Liver (tissue), 9 donors: ENCODE results near the gene OR4F15. TPM values are rescaled to one million over a fixed set of nuclear protein-coding genes. Genes with fewer than 3 reads are reported as not detected.

Source experiments
- DNase-seq: peaks from one replicate; pipeline ENCODE4 v3.0.0-alpha.2; 2017; ENCODE audit warnings: low spot score
- H3K27ac ChIP-seq, 2 donors: one replicate each; pipeline ENCODE4 v1.7.0; 2013; ENCODE audit warnings: inconsistent platforms in 2 of 2, low read length in 2 of 2, control low read depth in 1 of 2, low read depth in 1 of 2, mild to moderate bottlenecking in 1 of 2
- H3K27me3 ChIP-seq, 4 donors: one replicate each; pipeline versions ENCODE4 v1.6.1 to v1.7.0; 2013; ENCODE audit warnings: low read length in 3 of 4, inconsistent platforms in 1 of 4, mild to moderate bottlenecking in 1 of 4, moderate library complexity in 1 of 4; ENCODE audit not compliant: control insufficient read depth in 4 of 4, insufficient read depth in 4 of 4
- H3K36me3 ChIP-seq, 4 donors: one replicate each; pipeline versions ENCODE4 v1.6.1 to v1.7.0; 2013; ENCODE audit warnings: low read length in 3 of 4, mild to moderate bottlenecking in 3 of 4, low read depth in 1 of 4, moderate library complexity in 1 of 4; ENCODE audit not compliant: control insufficient read depth in 4 of 4, insufficient read depth in 3 of 4
- H3K4me1 ChIP-seq, 4 donors: one replicate each; pipeline versions ENCODE4 v1.6.1 to v1.7.0; 2013; ENCODE audit warnings: low read length in 3 of 4, mild to moderate bottlenecking in 3 of 4, moderate library complexity in 1 of 4; ENCODE audit not compliant: control insufficient read depth in 4 of 4, insufficient read depth in 4 of 4
- H3K4me3 ChIP-seq, 3 donors: one replicate each; pipeline versions ENCODE4 v1.6.1 to v1.7.0; 2013; ENCODE audit warnings: low read length in 3 of 3, control low read depth in 1 of 3, low read depth in 1 of 3, mild to moderate bottlenecking in 1 of 3
- H3K9ac ChIP-seq, 2 donors: one replicate each; pipeline ENCODE4 v1.7.0; 2013; ENCODE audit warnings: low read length in 2 of 2, mild to moderate bottlenecking in 2 of 2, moderate library complexity in 2 of 2, control low read depth in 1 of 2, low read depth in 1 of 2
- H3K9me3 ChIP-seq, 4 donors: one replicate each; pipeline versions ENCODE4 v1.6.1 to v1.7.0; 2013; ENCODE audit warnings: low read length in 3 of 4; ENCODE audit not compliant: control insufficient read depth in 4 of 4
- CTCF ChIP-seq: fragments of 150-350 bp; IDR thresholded peaks from 2 replicates; pipeline ENCODE4 v1.5.1; 2017; ENCODE audit warnings: improper control_type of control experiment, low read depth, low read length; ENCODE audit not compliant: missing input control
- EGR1 ChIP-seq, 2 donors: IDR thresholded peaks; 2 replicates each; pipeline ENCODE4 v1.6.1; 2016 to 2018; ENCODE audit warnings: antibody characterized with exemption in 2 of 2, low read depth in 2 of 2
- FOXA1 ChIP-seq: IDR thresholded peaks from 2 replicates; pipeline ENCODE4 v1.6.1; 2016; ENCODE audit warnings: antibody characterized with exemption
- FOXA2 ChIP-seq: IDR thresholded peaks from 2 replicates; pipeline ENCODE4 v1.6.1; 2016; ENCODE audit warnings: antibody characterized with exemption
- GABPA ChIP-seq, 2 donors: IDR thresholded peaks in 1 of 2; conservative IDR thresholded peaks in 1 of 2; 2 replicates each; pipeline ENCODE4 v1.6.1; 2016; ENCODE audit warnings: antibody characterized with exemption in 2 of 2, mild to moderate bottlenecking in 1 of 2, moderate library complexity in 1 of 2
- HNF4A ChIP-seq, 2 donors: conservative IDR thresholded peaks; 2 replicates each; pipeline ENCODE4 v1.6.1; 2016; ENCODE audit warnings: antibody characterized with exemption in 2 of 2, mild to moderate bottlenecking in 2 of 2
- HNF4G ChIP-seq: IDR thresholded peaks from 2 replicates; pipeline ENCODE4 v1.6.1; 2016; ENCODE audit warnings: antibody characterized with exemption
- JUND ChIP-seq, 2 donors: IDR thresholded peaks; 2 replicates each; pipeline ENCODE4 v1.6.1; 2016; ENCODE audit warnings: antibody characterized with exemption in 2 of 2
- MAX ChIP-seq: IDR thresholded peaks from 2 replicates; pipeline ENCODE4 v1.6.1; 2016; ENCODE audit warnings: antibody characterized with exemption
- NR2F2 ChIP-seq: IDR thresholded peaks from 2 replicates; pipeline ENCODE4 v1.6.1; 2016; ENCODE audit warnings: antibody characterized with exemption
- RAD21 ChIP-seq, 2 donors: IDR thresholded peaks; 2 replicates each; pipeline ENCODE4 v1.6.1; 2016; ENCODE audit warnings: antibody characterized with exemption in 2 of 2, mild to moderate bottlenecking in 2 of 2
- RXRA ChIP-seq, 2 donors: IDR thresholded peaks; 2 replicates each; pipeline ENCODE4 v1.6.1; 2017 to 2018; ENCODE audit warnings: antibody characterized with exemption in 2 of 2, mild to moderate bottlenecking in 1 of 2
- TAF1 ChIP-seq: conservative IDR thresholded peaks from 2 replicates; pipeline ENCODE4 v1.6.1; 2016; ENCODE audit warnings: antibody characterized with exemption, mild to moderate bottlenecking
- YY1 ChIP-seq: IDR thresholded peaks from 2 replicates; pipeline ENCODE4 v1.6.1; 2016; ENCODE audit warnings: antibody characterized with exemption, mild to moderate bottlenecking
- WGBS: extraction: QIAGEN DNeasy Blood & Tissue Kit; methylation state at CpG from one replicate; pipeline ENCODE4 v1.1.7; 2013; 5-methylcytosine and 5-hydroxymethylcytosine counted together
- polyA plus RNA-seq, 2 donors: library from polyadenylated mRNA; stranded (reverse) in 1 of 2; unstranded in 1 of 2; fragments of 200-250 nt in 1 of 2; fragments of >200 nt in 1 of 2; fragmentation: Nextera tagmentation in 1 of 2; extraction: Ambion mirVana in 1 of 2; gene quantifications; one replicate each; pipeline versions ENCODE4 v1.2.1 to v1.2.3, GENCODE V29; 2013 to 2015
- total RNA-seq, 2 donors: library from RNA; depleted of rRNA; stranded (reverse); fragments of >200 nt; gene quantifications; one replicate each; pipeline ENCODE4 v1.2.3, GENCODE V29; 2014
- TF ChIP-seq, protein P1 (sequence below): IDR thresholded peaks from 2 replicates; pipeline ENCODE4 v1.6.1; 2016; ENCODE audit warnings: antibody characterized with exemption
- TF ChIP-seq, protein P2 (sequence below): IDR thresholded peaks from 2 replicates; pipeline ENCODE4 v1.6.1; 2016; ENCODE audit warnings: antibody characterized with exemption, mild to moderate bottlenecking
- TF ChIP-seq, protein P3 (sequence below): IDR thresholded peaks from 2 replicates; pipeline ENCODE4 v1.6.1; 2016; ENCODE audit warnings: antibody characterized with exemption
- donor health status: healthy.
- donor health status: healthy.
- donor health status: healthy.
- donor health status: healthy.
- donor health status: healthy.

The OR4F15 gene
- total and polyA plus RNA-seq, 4 donors: not detected

GRCh38 chr15:101795455-101795854, 16.5 kb upstream of the OR4F15 start (continued):
- TF ChIP-seq JUND (IDR thresholded peaks at IDR 0.05) (no peak), CTCF (no peak), EGR1 (IDR thresholded peaks at IDR 0.05; ENCODE audit: low read depth in 2 of 2) (no peak), NR2F2 (no peak), RXRA (IDR thresholded peaks at IDR 0.05) (no peak)

GRCh38 chr15:101799665-101800064, 12.3 kb upstream of the OR4F15 start:
- no peaks in the 10 kb centered on the region for H3K9me3 ChIP-seq
- WGBS: 45% methylated on average over 1 of the region's 1 CpG
- no peak overlapping the region for H3K4me3 ChIP-seq
- no peak overlapping the region for H3K9ac ChIP-seq
- no peak overlapping the region for H3K27ac ChIP-seq
- H3K36me3 ChIP-seq: no peaks in the 10 kb centered on the region
- no peaks in the 10 kb centered on the region for H3K4me1 ChIP-seq
- no peak for DNase-seq
- TF ChIP-seq EGR1 (IDR thresholded peaks at IDR 0.05; ENCODE audit: low read depth in 2 of 2) (no peak), YY1 (no peak), GABPA (IDR thresholded peaks at IDR 0.05 in 1 of 2, conservative IDR thresholded peaks at IDR 0.05 in 1 of 2) (no peak), MAX (no peak), FOXA1 (no peak), HNF4G (no peak), RAD21 (IDR thresholded peaks at IDR 0.05) (no peak), TAF1 (no peak)
- TF ChIP-seq, protein P1, sequence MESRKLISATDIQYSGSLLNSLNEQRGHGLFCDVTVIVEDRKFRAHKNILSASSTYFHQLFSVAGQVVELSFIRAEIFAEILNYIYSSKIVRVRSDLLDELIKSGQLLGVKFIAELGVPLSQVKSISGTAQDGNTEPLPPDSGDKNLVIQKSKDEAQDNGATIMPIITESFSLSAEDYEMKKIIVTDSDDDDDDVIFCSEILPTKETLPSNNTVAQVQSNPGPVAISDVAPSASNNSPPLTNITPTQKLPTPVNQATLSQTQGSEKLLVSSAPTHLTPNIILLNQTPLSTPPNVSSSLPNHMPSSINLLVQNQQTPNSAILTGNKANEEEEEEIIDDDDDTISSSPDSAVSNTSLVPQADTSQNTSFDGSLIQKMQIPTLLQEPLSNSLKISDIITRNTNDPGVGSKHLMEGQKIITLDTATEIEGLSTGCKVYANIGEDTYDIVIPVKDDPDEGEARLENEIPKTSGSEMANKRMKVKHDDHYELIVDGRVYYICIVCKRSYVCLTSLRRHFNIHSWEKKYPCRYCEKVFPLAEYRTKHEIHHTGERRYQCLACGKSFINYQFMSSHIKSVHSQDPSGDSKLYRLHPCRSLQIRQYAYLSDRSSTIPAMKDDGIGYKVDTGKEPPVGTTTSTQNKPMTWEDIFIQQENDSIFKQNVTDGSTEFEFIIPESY: no peak
- TF ChIP-seq, protein P2, sequence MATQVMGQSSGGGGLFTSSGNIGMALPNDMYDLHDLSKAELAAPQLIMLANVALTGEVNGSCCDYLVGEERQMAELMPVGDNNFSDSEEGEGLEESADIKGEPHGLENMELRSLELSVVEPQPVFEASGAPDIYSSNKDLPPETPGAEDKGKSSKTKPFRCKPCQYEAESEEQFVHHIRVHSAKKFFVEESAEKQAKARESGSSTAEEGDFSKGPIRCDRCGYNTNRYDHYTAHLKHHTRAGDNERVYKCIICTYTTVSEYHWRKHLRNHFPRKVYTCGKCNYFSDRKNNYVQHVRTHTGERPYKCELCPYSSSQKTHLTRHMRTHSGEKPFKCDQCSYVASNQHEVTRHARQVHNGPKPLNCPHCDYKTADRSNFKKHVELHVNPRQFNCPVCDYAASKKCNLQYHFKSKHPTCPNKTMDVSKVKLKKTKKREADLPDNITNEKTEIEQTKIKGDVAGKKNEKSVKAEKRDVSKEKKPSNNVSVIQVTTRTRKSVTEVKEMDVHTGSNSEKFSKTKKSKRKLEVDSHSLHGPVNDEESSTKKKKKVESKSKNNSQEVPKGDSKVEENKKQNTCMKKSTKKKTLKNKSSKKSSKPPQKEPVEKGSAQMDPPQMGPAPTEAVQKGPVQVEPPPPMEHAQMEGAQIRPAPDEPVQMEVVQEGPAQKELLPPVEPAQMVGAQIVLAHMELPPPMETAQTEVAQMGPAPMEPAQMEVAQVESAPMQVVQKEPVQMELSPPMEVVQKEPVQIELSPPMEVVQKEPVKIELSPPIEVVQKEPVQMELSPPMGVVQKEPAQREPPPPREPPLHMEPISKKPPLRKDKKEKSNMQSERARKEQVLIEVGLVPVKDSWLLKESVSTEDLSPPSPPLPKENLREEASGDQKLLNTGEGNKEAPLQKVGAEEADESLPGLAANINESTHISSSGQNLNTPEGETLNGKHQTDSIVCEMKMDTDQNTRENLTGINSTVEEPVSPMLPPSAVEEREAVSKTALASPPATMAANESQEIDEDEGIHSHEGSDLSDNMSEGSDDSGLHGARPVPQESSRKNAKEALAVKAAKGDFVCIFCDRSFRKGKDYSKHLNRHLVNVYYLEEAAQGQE: no peak
- peaks cover 0 to 5% (median 1%) of the 10 kb centered on the region in 4 donors for H3K27me3 ChIP-seq

- Histone ChIP-seq H3K27ac (no peak overlapping the region), H3K4me3 (no peak overlapping the region), H3K9me3 (no peaks in the 10 kb centered on the region), H3K9ac (no peak overlapping the region), H3K4me1 (no peaks in the 10 kb centered on the region), H3K36me3 (no peaks in the 10 kb centered on the region), H3K27me3 (peaks cover 0 to 7% (median 1%) of the 10 kb centered on the region in 4 donors)
- no peak for DNase-seq
- 83% methylated on average over 1 of the region's 1 CpG for WGBS
- no peak for TF ChIP-seq GABPA (IDR thresholded peaks at IDR 0.05 in 1 of 2, conservative IDR thresholded peaks at IDR 0.05 in 1 of 2)
- no peak for TF ChIP-seq CTCF
- TF ChIP-seq, protein P1: no peak
- no peak for TF ChIP-seq FOXA1
- no peak for TF ChIP-seq YY1
- TF ChIP-seq NR2F2: no peak
- no peak for TF ChIP-seq HNF4A (conservative IDR thresholded peaks at IDR 0.05)
- no peak for TF ChIP-seq EGR1 (IDR thresholded peaks at IDR 0.05; ENCODE audit: low read depth in 2 of 2)
- no peak for TF ChIP-seq HNF4G
- TF ChIP-seq RAD21 (IDR thresholded peaks at IDR 0.05): no peak
- TF ChIP-seq FOXA2: no peak
- TF ChIP-seq MAX: no peak
- TF ChIP-seq, protein P3, sequence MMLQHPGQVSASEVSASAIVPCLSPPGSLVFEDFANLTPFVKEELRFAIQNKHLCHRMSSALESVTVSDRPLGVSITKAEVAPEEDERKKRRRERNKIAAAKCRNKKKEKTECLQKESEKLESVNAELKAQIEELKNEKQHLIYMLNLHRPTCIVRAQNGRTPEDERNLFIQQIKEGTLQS: no peak
- TF ChIP-seq RXRA (IDR thresholded peaks at IDR 0.05): no peak
- no peak for TF ChIP-seq JUND (IDR thresholded peaks at IDR 0.05)
Observed at GRCh38 chr15:101801048-101801447, 11.0 kb upstream of the OR4F15 start.
